ENCODE measurements around the gene KDR.

The KDR gene

DNA sequence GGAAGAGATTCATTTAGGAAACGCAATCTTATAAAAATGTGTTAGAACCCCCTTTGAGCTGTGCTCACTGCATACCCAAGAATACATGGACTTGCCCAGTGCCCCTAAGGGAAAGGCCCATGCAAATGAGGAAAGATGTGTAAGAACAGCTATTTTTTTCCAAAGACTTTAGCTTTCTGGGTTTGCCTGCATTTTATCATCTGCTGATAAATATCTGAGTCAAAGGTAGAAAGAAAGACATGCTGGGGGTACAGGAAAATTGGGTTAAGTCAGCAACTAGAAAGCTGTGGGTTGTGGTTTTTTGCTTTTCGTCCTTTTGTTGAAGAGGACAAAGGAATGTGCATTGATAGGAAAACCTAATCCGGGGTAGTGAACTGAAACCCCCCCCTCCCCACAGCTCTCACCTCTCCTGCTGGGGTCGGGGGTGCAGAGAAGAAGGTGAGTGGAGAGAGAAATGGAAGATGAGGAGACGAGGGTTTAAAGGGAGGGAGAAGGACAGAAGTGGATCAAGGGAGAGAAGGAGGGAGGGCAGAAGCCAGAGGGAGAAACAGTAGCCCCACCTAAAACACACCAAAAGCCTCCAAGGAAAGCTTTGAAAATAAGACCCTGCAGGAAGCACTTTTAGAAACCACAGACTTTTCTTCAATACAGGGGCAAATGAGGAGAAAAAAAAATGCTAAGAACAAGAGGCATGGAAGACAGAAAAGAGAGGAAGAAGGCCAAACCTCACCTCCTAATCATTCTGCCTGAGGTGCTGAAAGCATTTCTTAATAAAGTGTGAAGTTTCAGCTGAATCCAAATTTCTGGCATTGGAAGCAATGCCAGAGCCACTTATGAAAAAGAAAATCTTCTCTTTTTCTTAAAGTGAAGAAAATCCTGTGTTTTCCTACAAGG lies 49.3 kb downstream of the KDR start:
- H3K9ac ChIP-seq (ENCODE audit: low read length), result no peak overlapping the region
- H3K27ac ChIP-seq (ENCODE audit: low read length), result no peak overlapping the region
- no peaks in the 10 kb centered on the region for H3K79me2 ChIP-seq (ENCODE audit: low read length)
- H4K20me1 ChIP-seq (ENCODE audit: insufficient read depth, low read length), result no peaks in the 10 kb centered on the region
- H3K27me3 ChIP-seq (replicated peaks; ENCODE audit: insufficient read depth, low read length), result no peaks in the 10 kb centered on the region
- H3K36me3 ChIP-seq (replicated peaks; ENCODE audit: insufficient read depth, low read length), result no peaks in the 10 kb centered on the region
- H3K4me1 ChIP-seq (ENCODE audit: low read length), result peaks cover 11% of the 10 kb centered on the region
- H3K9me3 ChIP-seq (replicated peaks; ENCODE audit: insufficient read depth, low read length), result no peaks in the 10 kb centered on the region
- no peaks in the 10 kb centered on the region; the same call in 1 of the 2 replicates for H3F3A ChIP-seq (ENCODE audit: insufficient read depth, low read length)
- peak overlapping the region; percentile 42 for H3K4me2 ChIP-seq (ENCODE audit: low read depth, low read length)
- TF ChIP-seq EZH2 (optimal IDR thresholded peaks at IDR 0.05; ENCODE audit: low read depth, low read length) (no peak), EZH2phosphoT487 (IDR thresholded peaks at IDR 0.05; ENCODE audit: low read length) (no peak)
- TF ChIP-seq, protein P1, sequence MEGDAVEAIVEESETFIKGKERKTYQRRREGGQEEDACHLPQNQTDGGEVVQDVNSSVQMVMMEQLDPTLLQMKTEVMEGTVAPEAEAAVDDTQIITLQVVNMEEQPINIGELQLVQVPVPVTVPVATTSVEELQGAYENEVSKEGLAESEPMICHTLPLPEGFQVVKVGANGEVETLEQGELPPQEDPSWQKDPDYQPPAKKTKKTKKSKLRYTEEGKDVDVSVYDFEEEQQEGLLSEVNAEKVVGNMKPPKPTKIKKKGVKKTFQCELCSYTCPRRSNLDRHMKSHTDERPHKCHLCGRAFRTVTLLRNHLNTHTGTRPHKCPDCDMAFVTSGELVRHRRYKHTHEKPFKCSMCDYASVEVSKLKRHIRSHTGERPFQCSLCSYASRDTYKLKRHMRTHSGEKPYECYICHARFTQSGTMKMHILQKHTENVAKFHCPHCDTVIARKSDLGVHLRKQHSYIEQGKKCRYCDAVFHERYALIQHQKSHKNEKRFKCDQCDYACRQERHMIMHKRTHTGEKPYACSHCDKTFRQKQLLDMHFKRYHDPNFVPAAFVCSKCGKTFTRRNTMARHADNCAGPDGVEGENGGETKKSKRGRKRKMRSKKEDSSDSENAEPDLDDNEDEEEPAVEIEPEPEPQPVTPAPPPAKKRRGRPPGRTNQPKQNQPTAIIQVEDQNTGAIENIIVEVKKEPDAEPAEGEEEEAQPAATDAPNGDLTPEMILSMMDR (IDR thresholded peaks at IDR 0.05; ENCODE audit: low read length), result no peak
- no peaks in the 10 kb centered on the region for H3K9me2 ChIP-seq (replicated peaks; ENCODE audit: insufficient read depth, low read length)
- no peak overlapping the region for H2AFZ ChIP-seq (ENCODE audit: low read length)
- peak; percentile 47 for DNase-seq
- no peak overlapping the region for H3K4me3 ChIP-seq (ENCODE audit: low read length)

DNA sequence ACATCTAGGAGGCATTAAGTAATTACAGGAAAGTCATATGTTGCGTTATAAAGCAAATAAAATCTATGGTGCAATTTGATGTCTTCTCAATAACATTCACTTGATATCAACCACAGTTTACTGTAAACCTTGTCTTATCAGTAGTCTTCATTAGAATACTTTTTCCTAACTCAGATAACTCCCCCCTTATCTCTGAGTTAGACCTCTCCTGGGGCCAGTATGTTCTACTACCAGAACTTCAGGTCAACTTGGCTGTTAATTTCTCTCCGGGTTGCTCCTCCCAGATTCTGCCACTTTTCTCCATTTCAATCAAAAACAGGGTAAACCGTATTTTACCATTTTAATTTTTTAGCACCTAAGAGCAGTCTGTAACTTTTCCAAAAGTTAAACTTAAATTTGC lies 50.0 kb downstream of the KDR start:
- Histone ChIP-seq H3F3A (ENCODE audit: insufficient read depth, low read length) (no peaks in the 10 kb centered on the region; the same call in 1 of the 2 replicates), H3K27me3 (replicated peaks; ENCODE audit: insufficient read depth, low read length) (no peaks in the 10 kb centered on the region), H3K9ac (ENCODE audit: low read length) (no peak overlapping the region), H3K27ac (ENCODE audit: low read length) (no peak overlapping the region), H3K4me3 (ENCODE audit: low read length) (no peak overlapping the region), H3K79me2 (ENCODE audit: low read length) (no peaks in the 10 kb centered on the region), H2AFZ (ENCODE audit: low read length) (no peak overlapping the region), H3K36me3 (replicated peaks; ENCODE audit: insufficient read depth, low read length) (no peaks in the 10 kb centered on the region), H3K4me1 (ENCODE audit: low read length) (peaks cover 11% of the 10 kb centered on the region), H3K9me2 (replicated peaks; ENCODE audit: insufficient read depth, low read length) (no peaks in the 10 kb centered on the region), H3K9me3 (replicated peaks; ENCODE audit: insufficient read depth, low read length) (no peaks in the 10 kb centered on the region), H4K20me1 (ENCODE audit: insufficient read depth, low read length) (no peaks in the 10 kb centered on the region), H3K4me2 (ENCODE audit: low read depth, low read length) (peak overlapping the region; percentile 42)
- DNase-seq, result no peak
- no peak for TF ChIP-seq EZH2 (optimal IDR thresholded peaks at IDR 0.05; ENCODE audit: low read depth, low read length)
- TF ChIP-seq, protein P1 (IDR thresholded peaks at IDR 0.05; ENCODE audit: low read length), result no peak
- TF ChIP-seq EZH2phosphoT487 (IDR thresholded peaks at IDR 0.05; ENCODE audit: low read length), result no peak

DNA sequence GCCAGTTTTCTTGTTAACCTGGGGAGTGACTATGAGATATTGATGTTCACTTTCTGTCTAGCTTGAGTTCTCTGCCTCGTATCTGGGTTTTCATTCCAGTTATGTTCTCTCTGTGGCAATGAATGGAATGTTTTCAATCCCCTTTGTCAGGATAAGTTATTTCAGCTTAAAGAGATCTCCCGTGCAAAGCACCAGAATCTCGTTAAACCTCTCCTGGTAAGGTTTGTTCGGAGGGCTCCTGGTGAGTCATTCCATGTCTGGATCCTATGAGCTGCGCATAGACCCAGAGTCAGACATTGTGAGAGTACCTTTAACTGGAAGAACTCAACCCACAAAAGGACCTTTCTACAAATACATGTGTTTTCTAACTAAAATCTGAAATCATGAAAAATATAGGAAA lies 51.0 kb downstream of the KDR start:
- Histone ChIP-seq H2AFZ (ENCODE audit: low read length) (no peak overlapping the region), H3K4me2 (ENCODE audit: low read depth, low read length) (no peak overlapping the region), H3K79me2 (ENCODE audit: low read length) (no peaks in the 10 kb centered on the region), H3K4me1 (ENCODE audit: low read length) (peaks cover 11% of the 10 kb centered on the region), H3K4me3 (ENCODE audit: low read length) (no peak overlapping the region), H3K27me3 (replicated peaks; ENCODE audit: insufficient read depth, low read length) (no peaks in the 10 kb centered on the region), H3K27ac (ENCODE audit: low read length) (no peak overlapping the region), H4K20me1 (ENCODE audit: insufficient read depth, low read length) (no peaks in the 10 kb centered on the region), H3K36me3 (replicated peaks; ENCODE audit: insufficient read depth, low read length) (no peaks in the 10 kb centered on the region), H3K9me2 (replicated peaks; ENCODE audit: insufficient read depth, low read length) (no peaks in the 10 kb centered on the region), H3F3A (ENCODE audit: insufficient read depth, low read length) (no peaks in the 10 kb centered on the region; the same call in 1 of the 2 replicates), H3K9ac (ENCODE audit: low read length) (no peak overlapping the region), H3K9me3 (replicated peaks; ENCODE audit: insufficient read depth, low read length) (no peaks in the 10 kb centered on the region)
- no peak for DNase-seq
- no peak for TF ChIP-seq EZH2 (optimal IDR thresholded peaks at IDR 0.05; ENCODE audit: low read depth, low read length)
- TF ChIP-seq, protein P1 (IDR thresholded peaks at IDR 0.05; ENCODE audit: low read length), result no peak
- no peak for TF ChIP-seq EZH2phosphoT487 (IDR thresholded peaks at IDR 0.05; ENCODE audit: low read length)

All from MM.1S (cell line).